GM12891 (cell line): ENCODE measurements around the gene MREG.

Experiments
- DNase-seq: peaks from one replicate; pipeline ENCODE4 v3.0.0; 2011; ENCODE audit warnings: low spot score; ENCODE audit not compliant: insufficient read length
- FAIRE-seq: peaks from 2 replicates; lab custom pipeline; 2011; peaks lifted over from hg19 to GRCh38; lab: Jason Lieb, UNC
- PAX5 ChIP-seq: IDR thresholded peaks from 2 replicates; pipeline ENCODE4 v1.6.1; 2011; ENCODE audit warnings: low read length, moderate library complexity, mild to moderate bottlenecking; ENCODE audit not compliant: insufficient read depth, severe bottlenecking
- POLR2A ChIP-seq: IDR thresholded peaks from 2 replicates; pipeline ENCODE4 v1.6.1; 2011; ENCODE audit warnings: low read depth, low read length, control low read depth
- POLR2AphosphoS5 ChIP-seq: IDR thresholded peaks from 2 replicates; pipeline ENCODE4 v1.6.1; 2011; ENCODE audit warnings: low read depth, low read length, control low read depth
- POU2F2 ChIP-seq: IDR thresholded peaks from 2 replicates; pipeline ENCODE4 v1.6.1; 2011; ENCODE audit warnings: low read depth, mild to moderate bottlenecking, control low read depth, low read length, moderate library complexity
- SPI1 ChIP-seq: IDR thresholded peaks from 2 replicates; pipeline ENCODE4 v1.6.1; 2011; ENCODE audit warnings: low read depth, low read length, control low read depth
- TAF1 ChIP-seq: IDR thresholded peaks from 2 replicates; pipeline ENCODE4 v1.6.1; 2011; ENCODE audit warnings: low read depth, low read length, control low read depth

MREG gene

DNA sequence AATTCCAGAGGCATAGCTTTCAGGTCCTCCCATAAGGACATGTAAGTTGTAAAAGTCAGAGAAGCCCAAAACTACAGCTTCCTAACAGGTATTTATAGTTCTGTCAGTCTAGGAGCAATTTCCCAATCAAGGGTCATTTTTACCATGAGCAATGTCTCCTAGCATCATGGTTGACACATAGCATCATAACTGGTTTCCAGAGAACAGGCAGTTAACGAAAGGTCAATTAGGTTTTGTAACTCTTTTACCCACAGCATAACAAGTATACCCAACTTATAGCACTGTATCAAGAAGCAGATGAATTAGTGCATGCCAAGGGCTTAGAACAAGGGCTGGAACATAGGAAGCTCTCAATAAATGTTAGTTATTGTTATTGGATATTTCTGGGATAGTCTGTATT, 110.1 kb downstream of the MREG start:
- FAIRE-seq (no peak), DNase-seq (no peak)
- TF ChIP-seq POLR2AphosphoS5 (no peak), PAX5 (no peak), POLR2A (no peak), SPI1 (no peak), TAF1 (no peak), POU2F2 (no peak)

DNA sequence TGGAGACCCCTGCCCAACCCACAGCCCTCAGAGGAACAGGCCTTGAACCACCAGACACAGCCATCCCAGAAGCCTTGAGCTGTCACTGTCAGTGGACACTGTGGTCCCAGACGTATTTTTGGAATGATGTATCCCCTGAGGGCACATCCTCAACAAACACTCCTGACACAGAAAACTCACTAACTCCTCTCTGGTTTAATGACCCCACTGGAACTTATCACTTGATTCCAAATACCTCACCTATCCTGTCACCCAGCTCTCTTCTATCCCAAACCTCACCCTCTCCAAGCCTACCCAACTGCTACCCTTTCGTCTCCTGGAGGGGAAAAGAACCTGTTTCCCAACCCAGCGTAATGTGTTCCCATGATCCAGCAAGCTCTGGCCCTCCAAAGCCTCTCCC, 111.6 kb downstream of the MREG start:
- DNase-seq (no peak), FAIRE-seq (no peak)
- TF ChIP-seq SPI1 (no peak), POLR2A (no peak), TAF1 (no peak), POLR2AphosphoS5 (no peak), POU2F2 (no peak), PAX5 (no peak)

DNA sequence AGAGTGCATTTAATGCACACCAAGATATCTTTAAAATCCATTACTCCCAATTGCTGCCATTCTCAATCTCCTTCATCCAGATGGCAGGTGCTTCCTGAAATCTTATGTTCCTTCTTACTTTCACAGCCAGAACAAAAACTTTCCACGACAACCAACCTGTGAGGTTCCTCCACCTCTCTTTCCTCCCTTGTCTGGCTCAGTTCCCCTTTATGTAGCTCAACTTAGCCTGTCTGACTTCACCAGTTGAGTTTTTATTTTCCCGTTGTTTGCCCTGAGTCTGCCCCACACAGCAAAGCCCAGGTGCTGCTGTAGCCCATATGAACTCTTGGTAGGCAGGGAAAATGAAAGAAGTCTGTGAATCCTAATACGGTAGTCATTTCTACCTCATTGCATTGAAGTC, 112.5 kb downstream of the MREG start:
- TF ChIP-seq PAX5 (no peak), SPI1 (peak; percentile 89)
- no peak for DNase-seq
- peak; percentile 65 for FAIRE-seq

DNA sequence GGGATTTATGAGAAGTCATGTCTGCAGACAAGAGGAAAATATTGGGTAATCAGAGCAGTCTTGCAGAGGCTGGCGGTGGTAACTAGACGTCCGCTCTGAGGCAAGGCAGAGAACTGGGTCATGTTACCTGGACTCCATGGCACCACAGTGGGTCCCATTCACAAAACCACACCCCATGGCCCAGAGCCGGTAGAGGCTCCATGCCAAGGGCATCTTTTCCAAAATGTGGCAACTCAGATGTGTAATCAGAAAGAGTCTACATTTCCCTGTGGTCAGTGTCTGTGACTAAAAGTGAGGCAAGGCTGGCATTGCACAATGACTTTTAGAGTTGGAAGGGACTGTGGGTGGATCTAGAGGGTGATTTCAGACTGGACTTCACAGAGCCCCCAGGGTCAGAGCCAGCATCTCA, 113.1 kb downstream of the MREG start:
- DNase-seq = no peak
- no peak for FAIRE-seq
- TF ChIP-seq POLR2AphosphoS5 (no peak), POU2F2 (no peak), POLR2A (no peak), TAF1 (no peak), SPI1 (no peak), PAX5 (no peak)

DNA sequence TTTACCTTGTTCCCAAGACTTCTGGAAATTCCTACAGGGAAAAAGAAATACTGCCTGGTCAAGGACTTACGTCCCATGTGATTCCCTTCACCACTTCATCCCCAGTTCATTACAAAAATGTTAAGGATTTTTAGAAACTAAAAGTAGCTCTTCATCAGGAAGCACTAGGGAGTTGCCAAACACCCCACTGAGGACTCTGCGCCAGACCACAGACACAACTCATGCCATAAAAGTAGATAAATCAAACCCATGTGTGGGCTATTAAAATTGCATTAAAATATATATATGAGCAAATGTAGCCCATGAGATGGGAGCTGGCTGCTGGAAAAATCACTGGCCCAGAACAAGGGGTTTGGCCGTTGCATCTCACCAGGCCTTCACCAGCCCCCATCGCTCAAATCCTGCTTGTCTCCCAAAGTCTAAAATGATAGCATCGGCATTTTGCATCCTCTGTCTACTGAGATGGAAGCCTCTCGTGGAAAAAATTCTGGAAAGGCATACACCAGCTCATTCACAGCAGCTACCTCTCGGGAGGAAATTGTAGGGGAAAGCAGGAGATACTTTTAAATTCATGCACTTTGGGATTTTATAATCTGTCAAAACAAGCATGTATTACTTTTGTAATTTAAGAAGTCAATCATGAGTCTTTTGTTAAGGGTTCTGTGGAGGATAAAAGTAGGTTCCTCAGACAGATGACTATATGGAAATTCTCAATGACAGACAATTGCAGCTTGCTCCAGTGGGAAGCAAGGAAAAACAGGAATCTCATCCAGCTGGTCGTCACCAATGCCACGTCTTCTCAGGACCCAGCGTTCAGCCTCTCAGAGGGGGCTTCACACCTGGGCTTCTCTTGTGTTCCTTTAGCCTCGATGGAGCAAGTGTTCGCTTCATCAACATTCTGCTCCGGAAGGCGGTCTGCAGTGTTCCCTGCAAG, 113.9 kb downstream of the MREG start:
- no peak for FAIRE-seq
- DNase-seq = no peak

DNA sequence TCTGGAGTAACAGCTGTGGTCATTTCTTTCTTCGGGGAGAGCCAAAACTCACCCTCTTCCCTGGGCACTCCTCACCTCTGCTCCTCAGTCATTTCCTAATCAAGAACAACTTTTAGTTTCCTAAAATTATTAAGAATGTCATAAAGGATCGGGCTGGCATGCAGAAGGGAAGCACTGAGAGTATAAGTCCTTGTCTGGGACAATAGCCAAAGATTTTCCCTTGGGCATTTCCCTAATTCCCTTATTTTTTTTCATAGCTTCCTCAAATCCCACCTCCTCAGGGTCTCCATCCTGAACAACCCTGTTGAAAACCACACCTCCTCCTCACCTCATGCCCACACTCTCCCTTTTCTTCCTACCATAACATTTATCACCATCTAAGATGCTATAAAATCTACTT, 115.0 kb downstream of the MREG start:
- TF ChIP-seq SPI1 (no peak), PAX5 (no peak), POLR2AphosphoS5 (no peak), POU2F2 (no peak), POLR2A (no peak), TAF1 (no peak)
- FAIRE-seq (no peak), DNase-seq (no peak)

More for the DNA sequence above, 113.9 kb downstream of the MREG start:
- no peak for TF ChIP-seq TAF1
- no peak for TF ChIP-seq PAX5
- TF ChIP-seq POLR2AphosphoS5 = no peak
- no peak for TF ChIP-seq SPI1
- no peak for TF ChIP-seq POLR2A
- TF ChIP-seq POU2F2 = no peak

DNA sequence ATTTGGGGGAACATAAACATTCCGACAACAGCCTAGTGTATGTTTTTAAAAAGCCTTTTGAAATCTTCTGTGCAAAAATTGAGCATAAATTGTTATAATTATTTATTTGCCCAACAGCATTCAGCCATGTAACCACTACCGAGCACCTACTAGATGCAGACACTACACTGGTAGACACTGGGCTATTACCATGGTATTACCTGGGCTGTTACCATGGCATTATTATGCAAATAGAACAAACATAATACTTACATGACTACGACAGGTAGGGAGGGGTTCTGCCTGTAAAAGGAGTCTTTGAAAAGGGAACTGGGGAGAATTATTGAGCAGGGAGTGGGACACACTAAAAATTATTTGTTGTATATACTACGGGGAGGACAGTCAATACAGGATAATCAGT, 116.4 kb downstream of the MREG start:
- no peak for TF ChIP-seq POLR2A
- no peak for TF ChIP-seq TAF1
- no peak for TF ChIP-seq POU2F2
- no peak for TF ChIP-seq SPI1
- DNase-seq (no peak), FAIRE-seq (no peak)

DNA sequence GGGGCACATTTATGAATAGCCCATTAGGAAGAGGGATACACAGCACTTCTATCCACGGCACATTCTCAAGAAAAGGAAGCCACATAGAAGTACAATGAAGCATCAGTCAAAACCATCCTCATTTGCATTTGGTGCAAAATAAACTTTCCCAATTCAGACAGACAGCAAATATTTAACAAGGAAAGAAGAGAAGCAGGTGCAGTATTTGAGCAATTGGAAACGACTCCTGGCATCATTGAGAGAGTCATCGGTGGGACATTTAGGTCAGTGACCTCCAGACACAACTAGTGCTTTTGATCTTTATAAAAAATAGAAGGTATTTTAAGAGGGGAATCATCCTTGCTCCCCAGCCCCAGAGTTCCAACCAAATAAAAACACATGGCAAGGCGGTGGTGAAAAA, 118.0 kb downstream of the MREG start:
- TF ChIP-seq POLR2A = no peak
- TF ChIP-seq TAF1 = no peak
- TF ChIP-seq POU2F2 = no peak
- TF ChIP-seq SPI1 = no peak
- TF ChIP-seq PAX5 = no peak
- TF ChIP-seq POLR2AphosphoS5 = no peak
- FAIRE-seq = no peak

More for the DNA sequence above, 118.0 kb downstream of the MREG start:
- DNase-seq = no peak
